GM21528 (cell line): ENCODE measurements around the gene MTG2.

Source experiments
- ATAC-seq: cut with Tn5 transposase; IDR thresholded peaks from one replicate; pipeline ENCODE4 v1.9.1; 2021; ENCODE audit warnings: mild to moderate bottlenecking, moderate library complexity; ENCODE audit not compliant: unreplicated experiment, low FRiP score

Gene MTG2

GRCh38 chr20:62178316-62179161 is 4.3 kb upstream of the MTG2 start:
- ATAC-seq = no peak

GRCh38 chr20:62179162-62179504 is 3.7 kb upstream of the MTG2 start:
- no peak for ATAC-seq

GRCh38 chr20:62181808-62182207 is 1.0 kb upstream of the MTG2 start:
- no peak for ATAC-seq

GRCh38 chr20:62183426-62184142 is 756 bp downstream of the MTG2 start:
- ATAC-seq = no peak

DNA sequence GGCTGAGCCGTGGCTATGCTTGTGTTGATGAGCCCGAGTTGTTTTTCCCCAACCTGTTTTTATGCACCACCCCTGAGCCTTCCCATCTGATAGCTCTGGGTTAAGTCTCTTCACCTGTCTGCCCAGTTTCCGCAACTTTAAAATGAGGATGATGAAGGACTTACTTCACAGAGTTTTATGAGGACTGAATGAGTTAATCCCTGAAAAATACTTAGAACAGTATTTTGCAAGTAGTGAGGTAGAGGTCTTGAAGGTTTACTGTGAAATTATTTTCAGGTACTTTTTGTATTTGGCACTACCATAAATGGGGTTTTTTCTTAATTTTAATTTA is 3.2 kb downstream of the MTG2 start:
- no peak for ATAC-seq

DNA sequence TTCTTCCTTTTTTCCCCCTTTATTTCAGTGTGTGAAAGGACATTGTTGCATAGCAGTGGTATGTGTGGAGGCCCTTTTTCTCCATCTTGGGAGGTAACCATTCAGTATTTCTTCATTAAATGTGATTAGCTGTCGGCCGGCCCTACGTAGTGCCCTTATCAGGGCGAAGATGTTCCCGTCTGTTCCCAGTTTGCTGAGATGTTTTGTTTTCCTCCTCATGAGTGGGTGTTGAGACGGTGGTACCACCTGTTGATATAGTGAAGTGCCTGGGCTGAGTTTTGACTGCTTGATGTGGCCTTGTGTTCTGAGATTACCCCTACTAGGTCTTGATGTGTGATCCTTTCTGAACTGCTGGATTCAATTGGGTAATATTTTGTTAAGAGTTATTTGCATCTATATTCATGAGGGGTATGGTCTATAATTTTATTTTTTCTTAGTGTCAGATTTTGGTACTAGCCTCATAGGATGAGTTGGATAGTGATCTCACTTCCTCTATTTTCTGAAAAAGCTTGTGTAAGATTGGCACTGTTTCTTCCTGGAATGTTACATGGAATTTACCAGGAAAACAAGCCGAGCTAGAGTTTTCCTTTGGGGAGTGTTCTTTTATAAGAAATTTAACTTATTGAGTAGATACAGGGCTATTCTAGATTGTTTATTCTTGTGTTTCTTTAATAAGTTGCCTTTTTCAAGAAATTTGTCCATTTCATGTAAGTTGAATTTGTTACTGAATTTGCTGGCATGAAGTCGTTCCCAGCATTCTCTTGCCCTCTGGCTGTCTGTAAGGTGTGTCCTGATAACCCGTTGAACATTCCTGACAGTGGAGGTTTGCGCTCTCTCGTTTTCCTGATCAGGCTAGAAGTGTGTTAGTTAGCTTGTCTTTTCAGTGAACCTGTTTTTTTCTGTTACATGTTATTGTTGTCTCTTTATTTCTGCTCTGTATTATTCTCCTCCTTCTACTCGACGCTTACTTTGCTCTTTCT is 4.3 kb downstream of the MTG2 start:
- no peak for ATAC-seq

DNA sequence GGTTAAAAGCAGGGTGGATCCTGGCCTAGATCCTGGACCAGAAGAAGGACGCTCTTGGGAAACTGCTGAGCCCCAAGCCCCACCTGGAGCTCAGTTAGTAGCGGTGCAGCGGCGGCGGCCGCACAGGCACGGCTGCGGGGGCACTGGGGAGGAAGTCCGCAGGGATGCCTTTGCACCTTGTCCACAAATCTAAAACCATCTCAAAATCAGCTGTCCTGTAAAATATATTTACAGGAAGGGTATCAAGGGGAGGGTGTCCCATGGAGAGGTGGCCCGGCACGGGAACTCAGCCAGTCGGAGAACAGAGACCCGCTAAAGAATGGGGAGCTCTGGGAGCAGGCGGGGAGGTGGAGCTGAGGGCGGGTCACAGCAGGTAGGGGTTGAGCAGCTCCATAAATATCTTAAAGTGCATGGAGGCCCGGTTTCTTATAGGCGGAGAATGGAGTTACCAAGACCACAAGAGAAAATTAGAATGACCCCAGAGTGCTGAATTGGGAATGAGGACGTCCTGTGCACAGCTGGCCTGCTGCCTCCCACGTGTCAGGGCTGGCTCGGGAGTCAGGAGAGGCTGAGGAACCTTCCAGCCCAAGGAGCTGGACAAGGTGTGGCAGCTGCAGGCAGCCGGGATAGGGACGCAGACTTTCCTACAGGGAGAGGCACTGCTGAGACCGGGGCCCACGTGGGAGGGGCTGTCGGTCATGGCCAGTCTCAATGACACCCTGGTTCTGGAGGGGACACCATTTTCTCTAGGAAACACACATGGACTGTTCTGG is 8.0 kb downstream of the MTG2 start:
- ATAC-seq = no peak

DNA sequence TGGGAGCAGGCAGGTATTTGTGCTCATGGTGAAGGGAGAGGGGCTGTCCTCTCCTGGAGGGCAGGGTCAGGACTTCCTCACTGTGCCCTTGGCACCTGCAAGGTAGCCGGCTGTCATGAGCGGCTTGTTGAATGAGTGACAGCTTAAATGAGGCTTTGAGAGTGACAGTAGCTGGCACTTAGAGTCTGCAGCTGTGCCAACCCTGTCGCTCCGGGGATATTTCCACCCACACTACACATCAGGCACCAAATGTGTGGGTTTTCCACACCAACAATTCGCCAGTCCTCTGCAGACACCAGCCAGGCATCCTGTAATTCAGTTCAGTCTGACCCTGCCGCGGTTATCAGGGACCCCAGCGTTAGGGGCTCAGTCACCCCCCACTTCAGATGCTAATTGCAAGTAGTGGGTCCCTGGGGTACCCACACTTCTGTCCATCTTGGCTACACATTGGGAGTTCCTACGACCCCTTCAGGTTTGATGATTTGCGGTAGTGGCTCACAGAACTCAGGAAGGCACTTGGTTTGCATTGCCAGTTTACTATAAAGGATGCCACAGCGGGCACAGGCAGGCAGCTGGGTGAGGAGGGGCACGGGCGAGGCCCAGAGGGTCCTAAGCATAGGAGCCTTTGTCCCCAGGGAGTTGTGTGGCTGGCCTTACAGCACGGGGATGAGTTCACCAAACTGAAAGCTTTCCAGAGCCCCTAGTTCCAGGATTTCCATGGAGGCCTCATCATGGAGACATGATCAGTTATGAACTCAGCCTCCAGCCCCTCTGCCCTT is 9.1 kb downstream of the MTG2 start:
- ATAC-seq = no peak

- ATAC-seq = no peak
Observed at GRCh38 chr20:62192635-62193034, 9.8 kb downstream of the MTG2 start.

DNA sequence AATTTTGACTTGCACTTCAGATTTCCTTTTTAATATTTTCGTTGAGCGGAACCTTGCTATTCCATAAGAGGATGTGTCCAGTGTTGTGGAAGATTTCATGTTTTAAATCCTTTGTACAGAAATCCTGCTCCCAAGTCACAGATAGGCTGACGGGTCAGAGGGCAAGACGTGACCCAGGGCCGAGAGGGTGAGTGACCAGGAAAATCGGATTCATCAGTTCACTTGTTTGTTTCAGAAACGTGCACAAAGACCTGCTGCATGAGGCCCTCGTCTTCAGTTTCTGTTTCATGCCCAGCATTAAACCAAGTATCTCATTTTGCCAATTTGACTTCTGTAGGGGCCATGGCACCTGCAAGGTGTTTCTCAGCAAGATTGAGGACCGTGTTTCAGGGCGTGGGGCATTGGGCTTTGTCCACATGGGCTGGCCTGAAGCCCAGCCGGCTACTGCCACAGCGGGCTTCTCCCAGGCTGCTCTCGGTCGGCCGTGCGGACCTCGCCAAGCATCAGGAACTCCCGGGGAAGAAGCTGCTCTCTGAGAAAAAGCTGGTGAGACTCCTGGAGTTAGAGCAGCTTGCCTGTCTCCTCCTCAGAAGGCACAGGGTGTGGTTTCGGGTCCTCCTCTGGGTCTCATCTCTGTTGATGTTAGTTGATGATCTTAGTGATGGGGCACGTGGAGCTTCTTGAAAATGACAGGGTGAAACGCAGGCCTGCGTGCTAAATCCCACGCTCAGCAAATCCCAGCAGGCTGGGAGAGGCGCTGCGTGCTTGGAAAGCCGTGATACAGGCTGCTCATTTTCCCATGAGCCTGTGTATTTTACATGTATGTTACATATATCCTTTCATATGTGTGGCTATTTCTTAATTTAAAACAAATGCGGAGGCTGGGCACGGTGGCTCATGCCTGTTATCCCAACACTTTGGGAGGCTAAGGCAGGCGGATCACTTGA is 10.5 kb downstream of the MTG2 start:
- no peak for ATAC-seq

DNA sequence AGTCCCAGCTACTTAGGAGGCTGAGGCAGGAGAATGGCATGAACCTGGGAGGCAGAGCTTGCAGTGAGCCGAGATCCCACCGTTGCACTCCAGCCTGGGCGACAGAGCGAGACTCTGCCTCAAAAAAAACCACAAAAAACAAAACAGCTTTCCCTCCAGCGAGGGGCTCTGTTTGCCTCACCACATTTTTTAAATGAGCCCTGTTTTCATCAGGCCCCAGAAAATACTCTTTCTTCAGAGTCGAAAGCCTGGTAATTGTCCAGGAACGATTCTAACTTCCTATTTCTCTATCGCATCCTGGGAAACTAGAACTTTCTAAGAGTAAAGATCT is 12.2 kb downstream of the MTG2 start:
- ATAC-seq = no peak

- no peak for ATAC-seq
Observed at GRCh38 chr20:62195736-62196135, 12.9 kb downstream of the MTG2 start.

GRCh38 chr20:62196286-62196685 is 13.5 kb downstream of the MTG2 start:
- ATAC-seq = no peak

- ATAC-seq = no peak
Observed at GRCh38 chr20:62197311-62197710, 14.5 kb downstream of the MTG2 start.

GRCh38 chr20:62197801-62198200 is 15.0 kb downstream of the MTG2 start:
- no peak for ATAC-seq

DNA sequence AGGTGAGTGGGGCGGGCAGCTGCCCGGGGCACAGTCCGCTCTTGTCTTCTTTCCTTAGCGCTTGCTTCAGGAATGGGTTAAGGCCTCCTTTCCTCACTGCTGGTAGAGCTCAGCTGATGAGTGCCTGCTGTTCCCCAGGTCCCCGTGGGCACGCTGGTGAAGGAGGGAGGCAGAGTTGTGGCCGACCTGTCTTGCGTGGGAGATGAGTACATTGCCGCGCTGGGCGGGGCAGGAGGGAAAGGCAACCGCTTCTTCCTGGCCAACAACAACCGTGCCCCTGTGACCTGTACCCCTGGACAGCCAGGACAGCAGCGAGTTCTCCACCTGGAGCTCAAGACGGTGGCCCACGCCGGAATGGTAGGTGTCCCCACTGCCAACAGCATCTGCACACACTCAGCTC is 15.7 kb downstream of the MTG2 start:
- no peak for ATAC-seq

GRCh38 chr20:62198931-62199330 is 16.1 kb downstream of the MTG2 start:
- no peak for ATAC-seq

GRCh38 chr20:62200491-62201172 is 17.8 kb downstream of the MTG2 start:
- no peak for ATAC-seq
